Measurements from ENCODE around the gene COA1.
"Not testable (repeated sequence)": the region's sequence is repeated elsewhere in the genome, so short reads cannot be mapped to it uniquely, and the experiment has no call there.

Gene COA1

GRCh38 chr7:43689115-43689514, 40.2 kb downstream of the COA1 start:
- no peak for DNase-seq (ENCODE audit: low read depth)

- DNase-seq (ENCODE audit: low read depth) = not testable (repeated sequence)
Measured at GRCh38 chr7:43687866-43688265, 41.5 kb downstream of the COA1 start.

GRCh38 chr7:43686991-43687390, 42.3 kb downstream of the COA1 start:
- no peak for DNase-seq (ENCODE audit: low read depth)

GRCh38 chr7:43680736-43681135, 48.6 kb downstream of the COA1 start:
- DNase-seq (ENCODE audit: low read depth) = no peak

- no peak for DNase-seq (ENCODE audit: low read depth)
Measured at GRCh38 chr7:43679210-43680068, 49.9 kb downstream of the COA1 start.

- DNase-seq (ENCODE audit: low read depth) = no peak
Measured at GRCh38 chr7:43678315-43678714, 51.0 kb downstream of the COA1 start.

GRCh38 chr7:43677864-43678263, 51.5 kb downstream of the COA1 start:
- no peak for DNase-seq (ENCODE audit: low read depth)

GRCh38 chr7:43674559-43675436, 54.5 kb downstream of the COA1 start:
- peak; percentile 36 for DNase-seq (ENCODE audit: low read depth)

GRCh38 chr7:43673243-43673976, 55.9 kb downstream of the COA1 start:
- not testable (repeated sequence) for DNase-seq (ENCODE audit: low read depth)

- DNase-seq (ENCODE audit: low read depth) = no peak
Measured at GRCh38 chr7:43671521-43671920, 57.8 kb downstream of the COA1 start.

GRCh38 chr7:43669286-43670081, 59.8 kb downstream of the COA1 start:
- DNase-seq (ENCODE audit: low read depth) = no peak

- DNase-seq (ENCODE audit: low read depth) = no peak
Measured at GRCh38 chr7:43668035-43668434, 61.3 kb downstream of the COA1 start.

GRCh38 chr7:43666938-43667337, 62.4 kb downstream of the COA1 start:
- DNase-seq (ENCODE audit: low read depth) = no peak

- DNase-seq (ENCODE audit: low read depth) = no peak
Measured at GRCh38 chr7:43664681-43665080, 64.6 kb downstream of the COA1 start.

GRCh38 chr7:43660141-43660540, 69.2 kb downstream of the COA1 start:
- no peak for DNase-seq (ENCODE audit: low read depth)

GRCh38 chr7:43659549-43659896, 69.8 kb downstream of the COA1 start:
- DNase-seq (ENCODE audit: low read depth) = no peak

- DNase-seq (ENCODE audit: low read depth) = peak; percentile 49
Measured at GRCh38 chr7:43658718-43659548, 70.4 kb downstream of the COA1 start.

- DNase-seq (ENCODE audit: low read depth) = no peak
Measured at GRCh38 chr7:43656997-43657396, 72.3 kb downstream of the COA1 start.

GRCh38 chr7:43655584-43655983, 73.7 kb downstream of the COA1 start:
- no peak for DNase-seq (ENCODE audit: low read depth)

GRCh38 chr7:43653891-43654504, 75.3 kb downstream of the COA1 start:
- no peak for DNase-seq (ENCODE audit: low read depth)

All from fibroblast of the conjunctiva (primary cell).